GM21576 (cell line): ENCODE measurements around the gene KMT2B.

Experiments
- ATAC-seq: cut with Tn5 transposase; IDR thresholded peaks from one replicate; pipeline ENCODE4 v1.9.1; 2021; ENCODE audit warnings: mild to moderate bottlenecking, moderate library complexity; ENCODE audit not compliant: unreplicated experiment

Gene KMT2B

GRCh38 chr19:35724560-35724959 is 6.8 kb downstream of the KMT2B start:
- no peak for ATAC-seq

GRCh38 chr19:35725216-35725861 is 7.5 kb downstream of the KMT2B start:
- no peak for ATAC-seq

GRCh38 chr19:35727053-35727955 is 9.5 kb downstream of the KMT2B start:
- ATAC-seq, result no peak

GRCh38 chr19:35727956-35728706 is 10.3 kb downstream of the KMT2B start:
- ATAC-seq, result no peak

- ATAC-seq, result no peak
Observed at GRCh38 chr19:35729021-35729420, 11.2 kb downstream of the KMT2B start.

- ATAC-seq, result no peak
Observed at GRCh38 chr19:35729763-35730162, 12.0 kb downstream of the KMT2B start.

DNA sequence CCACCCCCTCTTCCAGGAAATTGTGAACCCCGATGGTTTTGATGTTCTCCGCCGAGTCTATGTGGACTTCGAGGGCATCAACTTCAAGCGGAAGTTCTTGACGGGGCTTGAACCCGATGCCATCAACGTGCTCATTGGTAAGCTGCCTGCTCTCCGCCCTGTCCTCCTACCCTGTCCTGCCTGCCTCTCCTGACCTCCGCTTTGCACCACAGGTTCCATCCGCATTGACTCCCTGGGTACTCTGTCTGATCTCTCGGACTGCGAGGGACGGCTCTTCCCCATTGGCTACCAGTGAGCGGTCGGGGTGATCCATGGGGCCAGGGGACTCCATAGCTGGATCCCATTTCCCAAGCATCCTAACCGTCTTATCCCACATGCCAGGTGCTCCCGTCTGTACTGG is 12.5 kb downstream of the KMT2B start:
- ATAC-seq, result no peak

GRCh38 chr19:35731353-35731752 is 13.6 kb downstream of the KMT2B start:
- no peak for ATAC-seq

- ATAC-seq, result no peak
Observed at GRCh38 chr19:35731779-35732405, 14.1 kb downstream of the KMT2B start.

DNA sequence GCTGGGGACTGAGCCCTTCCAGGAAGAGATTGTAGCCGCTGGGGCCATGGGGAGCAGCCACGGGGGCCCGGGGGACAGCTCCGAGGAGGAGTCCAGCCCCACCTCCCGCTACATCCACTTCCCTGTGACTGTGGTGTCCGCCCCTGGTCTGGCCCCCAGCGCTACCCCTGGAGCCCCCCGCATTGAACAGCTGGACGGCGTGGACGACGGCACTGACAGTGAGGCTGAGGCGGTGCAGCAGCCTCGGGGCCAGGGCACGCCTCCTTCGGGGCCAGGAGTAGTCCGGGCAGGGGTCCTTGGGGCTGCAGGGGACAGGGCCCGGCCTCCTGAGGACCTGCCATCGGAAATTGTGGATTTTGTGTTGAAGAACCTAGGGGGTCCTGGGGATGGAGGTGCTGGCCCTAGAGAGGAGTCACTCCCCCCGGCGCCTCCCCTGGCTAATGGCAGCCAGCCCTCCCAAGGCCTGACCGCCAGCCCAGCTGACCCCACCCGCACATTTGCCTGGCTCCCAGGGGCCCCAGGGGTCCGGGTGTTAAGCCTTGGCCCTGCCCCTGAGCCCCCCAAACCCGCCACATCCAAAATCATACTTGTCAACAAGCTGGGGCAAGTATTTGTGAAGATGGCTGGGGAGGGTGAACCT is 14.9 kb downstream of the KMT2B start:
- no peak for ATAC-seq

GRCh38 chr19:35733180-35734125 is 15.7 kb downstream of the KMT2B start:
- no peak for ATAC-seq

- no peak for ATAC-seq
Observed at GRCh38 chr19:35734273-35734672, 16.5 kb downstream of the KMT2B start.

DNA sequence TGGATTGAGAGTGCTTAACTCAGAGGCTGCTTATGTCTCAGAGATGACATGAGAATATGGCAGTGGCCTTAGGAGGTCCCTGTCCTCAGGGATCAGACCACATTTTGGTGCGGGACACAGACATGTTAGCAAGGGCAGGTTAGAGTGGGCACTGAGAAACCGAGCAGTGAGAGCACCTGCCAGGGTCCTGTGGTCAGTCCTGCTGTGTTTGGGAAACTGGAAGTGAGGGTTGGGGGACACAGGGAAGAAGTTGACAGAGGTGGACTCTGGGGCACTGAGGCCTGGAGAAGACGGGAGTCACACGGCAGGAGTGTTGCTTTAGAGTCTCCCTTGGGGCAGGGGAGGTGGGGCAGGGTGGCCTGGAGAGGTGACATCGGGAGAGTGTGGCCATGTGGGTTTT is 17.1 kb downstream of the KMT2B start:
- ATAC-seq, result no peak

- ATAC-seq, result no peak
Observed at GRCh38 chr19:35736913-35737886, 19.4 kb downstream of the KMT2B start.

DNA sequence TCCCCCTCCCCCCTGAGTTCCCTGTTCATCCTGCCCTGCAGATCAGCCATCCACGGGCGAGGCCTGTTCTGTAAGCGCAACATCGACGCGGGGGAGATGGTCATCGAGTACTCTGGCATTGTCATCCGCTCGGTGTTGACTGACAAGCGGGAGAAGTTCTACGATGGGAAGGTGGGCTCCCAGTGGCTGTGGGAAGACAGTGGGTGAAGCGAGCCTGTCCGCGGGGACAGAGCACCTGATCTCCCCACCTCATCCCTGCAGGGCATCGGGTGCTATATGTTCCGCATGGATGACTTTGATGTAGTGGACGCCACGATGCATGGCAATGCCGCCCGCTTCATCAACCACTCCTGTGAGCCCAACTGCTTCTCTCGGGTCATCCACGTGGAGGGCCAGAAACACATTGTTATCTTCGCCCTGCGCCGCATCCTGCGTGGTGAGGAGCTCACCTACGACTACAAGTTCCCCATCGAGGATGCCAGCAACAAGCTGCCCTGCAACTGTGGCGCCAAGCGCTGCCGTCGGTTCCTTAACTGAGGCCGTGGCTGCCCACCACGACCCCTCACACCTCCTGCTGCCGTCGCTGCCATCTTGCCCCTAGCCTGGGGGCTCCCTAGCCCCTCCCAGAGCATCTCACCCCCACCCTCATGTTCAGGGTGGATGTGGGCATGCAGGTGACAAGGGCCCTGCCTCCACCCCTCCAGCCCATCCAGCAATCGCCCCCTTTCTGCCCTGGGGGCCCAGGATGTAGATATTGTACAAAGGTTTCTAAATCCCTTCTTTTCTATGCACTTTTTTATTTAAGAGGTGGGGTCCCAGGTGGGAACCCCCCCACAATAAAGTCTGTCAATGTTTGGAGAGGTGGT is 20.5 kb downstream of the KMT2B start:
- ATAC-seq, result no peak

DNA sequence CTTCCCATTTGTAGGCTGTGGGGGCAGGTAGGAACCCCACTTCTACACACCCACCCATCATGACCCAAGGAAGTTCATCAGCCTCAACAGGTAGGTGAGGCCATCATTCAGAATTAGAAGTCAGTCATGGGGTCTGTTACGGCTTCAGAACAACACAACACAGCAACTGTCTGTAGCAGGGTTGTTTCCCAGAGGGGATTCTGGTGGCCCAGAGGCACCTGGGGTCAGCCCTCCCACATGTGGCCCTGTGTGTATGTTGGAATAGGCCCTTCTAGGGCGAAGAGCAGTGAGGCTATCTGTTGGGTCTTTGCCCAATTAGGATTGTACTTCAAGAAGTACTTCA is 21.1 kb downstream of the KMT2B start:
- ATAC-seq, result no peak

DNA sequence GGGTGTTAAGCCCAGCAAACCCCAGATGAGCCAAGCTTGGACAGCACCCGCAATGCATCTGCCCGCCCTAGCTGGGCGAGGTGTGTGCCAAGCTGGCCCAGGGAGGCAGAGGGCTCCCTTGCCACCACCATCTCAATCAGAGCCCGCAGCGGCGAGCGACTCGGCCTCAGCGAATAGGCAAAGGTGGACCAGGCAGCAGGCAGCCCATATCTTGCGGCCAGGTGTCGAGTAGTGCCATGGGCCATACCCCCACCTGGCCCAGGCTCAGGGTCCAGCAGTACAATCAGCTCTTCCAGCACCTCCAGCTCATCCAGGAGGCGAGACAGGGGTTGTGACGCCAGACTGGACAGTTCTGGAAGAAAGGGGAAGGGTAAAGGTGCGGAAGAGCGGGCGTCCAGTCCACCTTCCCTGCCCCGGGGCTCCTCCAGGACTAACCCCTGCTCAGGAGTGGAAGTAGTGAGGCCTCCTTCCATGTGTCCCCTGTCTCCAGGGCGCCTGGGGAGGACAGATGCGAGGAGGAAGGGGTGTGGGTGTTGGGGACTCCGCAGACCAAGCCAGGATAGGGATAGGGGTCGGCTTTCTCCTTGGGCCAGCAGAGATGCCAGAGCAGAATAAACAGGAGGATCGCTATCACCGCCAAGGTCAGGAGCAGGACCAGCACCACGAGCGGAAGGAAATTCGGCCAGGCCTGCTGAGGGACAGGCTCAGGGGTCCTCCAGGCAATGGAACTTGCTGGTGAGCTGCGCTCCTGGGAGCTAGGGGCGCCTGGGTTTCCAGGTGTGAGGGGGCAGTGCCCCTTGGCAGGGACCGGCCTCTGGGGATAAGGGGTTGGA is 21.7 kb downstream of the KMT2B start:
- no peak for ATAC-seq
